NK-92 (cell line): ENCODE results near the gene ADAMTS13.

Experiments
- DNase-seq: peaks from one replicate; lab custom pipeline; 2025; ENCODE audit not compliant: unreplicated experiment; lab: John Stamatoyannopoulos, UW

ADAMTS13 gene

GRCh38 chr9:133470427-133470924, 48.3 kb downstream of the ADAMTS13 start:
- no peak for DNase-seq

DNA sequence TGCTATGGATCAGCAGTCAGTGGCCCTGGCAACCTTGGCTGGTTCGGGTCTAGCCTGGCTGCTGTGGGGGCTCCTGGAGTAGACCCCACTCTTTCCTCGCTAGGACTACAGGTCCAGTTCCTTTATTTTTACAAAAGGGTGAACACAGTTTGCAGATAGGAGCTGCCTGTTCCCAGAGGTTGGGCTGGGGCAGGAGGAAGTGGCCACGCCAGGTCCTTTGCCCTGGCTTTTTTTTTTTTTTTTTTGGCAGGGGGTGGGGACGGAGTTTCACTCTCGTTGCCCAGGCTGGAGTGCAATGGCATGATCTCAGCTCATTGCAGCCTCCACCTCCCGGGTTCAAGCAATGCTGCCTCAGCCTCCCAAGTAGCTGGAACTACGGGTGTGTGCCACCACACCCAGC, 48.8 kb downstream of the ADAMTS13 start:
- DNase-seq = no peak

GRCh38 chr9:133471551-133472276, 49.5 kb downstream of the ADAMTS13 start:
- no peak for DNase-seq

GRCh38 chr9:133472277-133472645, 50.1 kb downstream of the ADAMTS13 start:
- DNase-seq = no peak

DNA sequence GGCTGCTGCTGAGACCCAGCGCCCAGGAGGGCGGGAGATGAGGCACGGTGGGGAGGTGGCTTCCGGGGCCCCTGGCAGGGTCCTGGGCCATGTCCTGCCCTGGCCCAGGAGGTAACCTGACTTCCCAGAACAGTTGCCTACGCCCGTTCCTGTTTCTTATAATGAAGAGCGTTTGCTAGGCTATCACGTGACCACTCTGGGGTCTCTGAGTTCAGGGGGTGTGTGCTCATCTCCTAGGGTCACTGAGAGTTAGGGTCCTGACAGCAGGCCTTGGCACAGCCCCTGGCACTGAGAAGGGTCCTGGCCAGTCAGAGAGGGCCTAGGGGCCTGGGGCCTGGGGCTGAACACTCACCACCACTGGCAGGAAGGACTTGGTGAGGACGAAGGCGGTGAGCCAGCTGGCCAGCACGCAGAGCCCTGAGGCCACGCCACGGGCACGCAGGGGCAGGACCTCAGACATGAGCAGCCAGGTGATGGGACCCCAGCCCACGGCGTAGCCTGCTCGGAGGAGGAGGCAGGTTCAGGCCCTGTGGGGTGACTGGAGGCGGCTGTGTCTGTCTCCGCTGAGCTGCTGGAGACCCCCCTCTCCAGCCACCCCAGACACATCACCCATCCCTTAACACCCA, 50.7 kb downstream of the ADAMTS13 start:
- DNase-seq = no peak

DNA sequence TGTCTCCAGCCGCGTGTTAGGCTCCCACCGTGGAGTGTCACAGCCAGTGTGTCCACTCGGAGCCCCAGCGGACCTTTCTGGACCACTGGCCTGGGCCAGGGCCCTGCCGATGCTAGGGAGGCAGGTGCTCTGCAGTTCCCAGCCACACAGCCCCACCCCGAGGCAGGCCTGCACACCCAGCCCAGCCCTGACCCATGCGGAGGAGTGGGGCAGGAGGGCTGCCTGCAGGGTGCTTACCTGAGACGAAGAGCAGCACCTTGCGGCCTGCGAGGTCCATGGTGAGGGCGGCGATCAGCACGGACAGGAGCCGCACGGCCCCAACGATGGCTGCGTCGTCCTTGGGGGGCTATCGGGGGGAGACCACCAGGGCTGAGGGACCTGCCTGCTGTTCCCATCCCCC, 51.6 kb downstream of the ADAMTS13 start:
- DNase-seq = no peak

GRCh38 chr9:133474215-133474614, 52.0 kb downstream of the ADAMTS13 start:
- DNase-seq = no peak

- no peak for DNase-seq
Measured at GRCh38 chr9:133474853-133475252, 52.7 kb downstream of the ADAMTS13 start.

GRCh38 chr9:133475292-133476012, 53.3 kb downstream of the ADAMTS13 start:
- DNase-seq = no peak

DNA sequence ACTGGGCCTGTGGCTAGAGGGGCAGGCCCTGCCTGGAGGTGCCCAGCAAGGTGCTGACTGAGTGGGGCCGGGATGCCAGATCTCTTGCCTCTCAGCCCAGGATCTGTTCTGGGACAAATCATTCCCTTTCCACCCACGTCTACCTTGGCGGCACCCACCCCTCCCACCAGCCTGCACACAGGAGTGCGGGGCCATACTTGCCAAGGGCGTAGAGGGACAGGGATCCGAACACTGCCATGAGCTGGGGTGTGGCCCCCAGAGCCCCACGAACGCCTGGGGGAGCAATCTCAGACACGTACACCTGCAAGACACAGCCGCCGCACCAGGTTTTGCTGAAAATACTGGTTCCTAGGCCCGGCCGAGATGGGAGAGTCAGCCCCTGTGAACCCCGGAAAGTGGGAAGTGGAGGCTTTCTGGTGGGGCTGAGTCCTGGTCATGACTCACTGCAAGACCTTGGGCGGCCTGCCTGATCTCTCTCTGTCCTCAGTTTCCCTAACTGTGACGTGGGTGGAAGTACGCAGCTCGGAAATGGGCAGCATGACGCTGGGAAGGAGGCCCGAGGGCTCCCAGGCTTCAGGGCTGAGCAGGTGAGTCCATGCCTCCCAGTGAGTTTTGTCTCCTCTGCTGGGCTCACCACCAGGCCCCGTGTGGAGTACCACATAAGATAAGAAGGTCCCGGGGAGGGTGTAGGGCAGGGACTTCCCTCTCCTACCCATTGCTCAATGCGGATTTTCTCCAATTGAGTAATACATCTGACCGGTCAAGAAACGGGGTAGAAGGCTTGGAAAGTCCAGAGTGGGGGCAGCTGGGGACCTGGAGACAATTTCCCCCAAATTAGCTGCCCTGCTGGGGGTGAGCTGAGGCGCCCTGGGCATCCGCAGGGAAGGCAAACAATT, 54.1 kb downstream of the ADAMTS13 start:
- no peak for DNase-seq

- DNase-seq = no peak
Measured at GRCh38 chr9:133476941-133477340, 54.8 kb downstream of the ADAMTS13 start.

- no peak for DNase-seq
Measured at GRCh38 chr9:133477461-133477860, 55.3 kb downstream of the ADAMTS13 start.

DNA sequence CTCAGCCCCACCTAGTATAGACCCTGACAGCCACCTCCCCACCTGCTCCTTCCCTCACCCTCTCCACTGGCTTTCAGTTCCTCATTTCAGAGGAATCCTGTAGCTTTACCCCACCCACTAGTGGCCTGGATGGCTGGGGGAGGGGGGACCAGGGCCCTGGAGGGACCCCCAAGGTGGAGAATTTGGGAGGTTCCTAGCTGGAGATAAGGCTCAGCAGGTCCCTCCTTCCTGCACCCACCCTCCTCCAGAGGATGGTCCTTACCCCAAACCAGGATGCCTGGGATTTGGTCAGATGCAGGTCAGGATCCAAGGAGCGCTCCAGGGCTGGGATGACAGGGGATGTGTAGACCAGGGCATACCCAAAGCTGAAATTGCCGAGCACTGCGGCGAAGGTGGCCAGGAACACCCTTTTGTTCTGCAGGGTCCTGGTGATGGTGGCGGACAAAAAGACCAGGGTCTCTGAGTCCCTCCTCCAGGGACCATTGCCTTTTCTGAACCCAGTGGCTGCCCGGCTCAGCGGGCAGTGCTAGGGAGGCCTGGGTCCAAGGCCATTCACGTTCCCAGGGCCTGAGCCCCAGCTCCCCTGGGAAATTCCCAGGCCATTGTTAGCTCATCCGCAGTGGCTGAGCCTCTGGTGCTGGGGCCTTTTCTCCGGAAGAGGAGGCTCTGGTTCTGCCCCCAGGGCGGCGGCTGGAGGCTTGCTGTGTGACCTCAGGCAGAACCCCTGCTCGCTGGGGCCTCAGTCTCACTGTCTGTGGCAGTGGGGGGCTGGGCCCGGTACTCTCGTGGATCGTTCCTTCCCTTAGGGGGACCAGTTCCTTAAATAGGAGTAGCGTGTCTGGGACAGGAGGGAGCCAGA, 56.1 kb downstream of the ADAMTS13 start:
- no peak for DNase-seq

GRCh38 chr9:133478851-133479711, 56.9 kb downstream of the ADAMTS13 start, which contains the start of gene SLC2A6:
SLC2A6 (minus strand) TSS chr9:133479099; CDS start chr9:133479059, 40 bp downstream.
- DNase-seq = no peak

DNA sequence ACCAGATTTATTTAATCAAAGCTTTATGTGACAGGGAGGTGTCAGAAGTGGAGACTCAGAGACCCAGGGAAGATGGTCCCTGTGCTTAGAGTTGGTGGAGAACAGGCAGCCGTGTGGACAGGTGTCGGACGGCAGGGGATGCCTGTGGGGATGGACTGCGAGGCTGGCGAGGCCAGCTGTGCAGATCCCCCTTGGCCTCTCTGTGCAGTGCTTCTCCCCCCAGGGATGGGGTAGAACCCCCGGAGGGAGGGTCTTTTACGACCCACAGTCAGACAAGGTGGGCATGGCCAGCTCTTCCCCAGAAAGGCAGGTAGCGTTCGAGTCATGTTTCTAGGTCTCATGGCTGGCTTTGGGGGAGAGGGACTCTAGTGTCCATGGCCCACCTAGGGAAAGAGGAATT, 61.4 kb downstream of the ADAMTS13 start:
- DNase-seq = no peak

- no peak for DNase-seq
Measured at GRCh38 chr9:133484671-133485437, 62.7 kb downstream of the ADAMTS13 start.

- no peak for DNase-seq
Measured at GRCh38 chr9:133485531-133486260, 63.5 kb downstream of the ADAMTS13 start.

DNA sequence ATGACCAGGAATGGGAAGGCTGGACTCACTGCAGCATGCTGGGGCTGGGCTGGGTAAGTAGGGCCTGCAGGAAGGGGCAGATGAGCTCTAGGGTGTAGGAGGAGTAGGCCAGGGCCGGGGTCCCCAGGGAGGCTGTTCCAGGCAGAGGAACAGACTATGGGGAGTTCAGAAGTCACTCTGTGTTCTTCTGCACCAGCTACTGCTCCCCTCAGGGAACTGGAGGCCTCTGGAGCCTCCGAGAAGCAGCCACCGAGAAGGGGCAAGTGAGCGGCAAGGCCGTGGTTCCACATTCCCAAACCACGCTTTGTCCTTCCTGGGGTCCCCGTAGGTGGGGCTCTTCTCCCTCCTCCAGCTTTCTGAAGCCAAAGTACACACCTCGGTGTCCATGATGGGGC, 65.2 kb downstream of the ADAMTS13 start:
- no peak for DNase-seq
